Measurements from ENCODE around the gene EP300.

DNA sequence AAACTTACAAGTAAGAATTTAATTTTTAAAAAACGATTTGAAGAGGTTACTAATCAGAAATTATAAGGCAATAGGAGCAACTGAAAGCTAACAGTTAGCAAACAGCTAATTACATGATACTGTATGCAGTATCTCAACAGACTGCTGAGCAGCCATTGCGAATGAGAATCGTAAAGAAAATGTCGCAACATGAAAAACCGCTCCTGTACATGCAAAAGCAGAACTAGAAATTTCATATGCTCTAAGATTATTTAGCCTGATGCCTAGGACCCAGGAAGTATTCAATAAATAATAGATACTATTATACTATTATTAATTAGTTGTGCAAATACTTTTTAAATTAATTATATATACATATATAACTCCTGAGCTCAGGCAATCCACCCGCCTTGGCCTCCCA, 48.7 kb upstream of the EP300 start:
- TF ChIP-seq, protein P1, sequence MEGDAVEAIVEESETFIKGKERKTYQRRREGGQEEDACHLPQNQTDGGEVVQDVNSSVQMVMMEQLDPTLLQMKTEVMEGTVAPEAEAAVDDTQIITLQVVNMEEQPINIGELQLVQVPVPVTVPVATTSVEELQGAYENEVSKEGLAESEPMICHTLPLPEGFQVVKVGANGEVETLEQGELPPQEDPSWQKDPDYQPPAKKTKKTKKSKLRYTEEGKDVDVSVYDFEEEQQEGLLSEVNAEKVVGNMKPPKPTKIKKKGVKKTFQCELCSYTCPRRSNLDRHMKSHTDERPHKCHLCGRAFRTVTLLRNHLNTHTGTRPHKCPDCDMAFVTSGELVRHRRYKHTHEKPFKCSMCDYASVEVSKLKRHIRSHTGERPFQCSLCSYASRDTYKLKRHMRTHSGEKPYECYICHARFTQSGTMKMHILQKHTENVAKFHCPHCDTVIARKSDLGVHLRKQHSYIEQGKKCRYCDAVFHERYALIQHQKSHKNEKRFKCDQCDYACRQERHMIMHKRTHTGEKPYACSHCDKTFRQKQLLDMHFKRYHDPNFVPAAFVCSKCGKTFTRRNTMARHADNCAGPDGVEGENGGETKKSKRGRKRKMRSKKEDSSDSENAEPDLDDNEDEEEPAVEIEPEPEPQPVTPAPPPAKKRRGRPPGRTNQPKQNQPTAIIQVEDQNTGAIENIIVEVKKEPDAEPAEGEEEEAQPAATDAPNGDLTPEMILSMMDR (IDR thresholded peaks at IDR 0.05; ENCODE audit: control extremely low read depth in 1 of 3, insufficient read depth in 1 of 3, low read depth in 1 of 3, low read length in 3 of 3): no peak
- TF ChIP-seq TEAD4 (IDR thresholded peaks at IDR 0.05; ENCODE audit: low read depth, low read length): no peak
- no peak for TF ChIP-seq POLR2A (IDR thresholded peaks at IDR 0.05; ENCODE audit: control extremely low read depth in 1 of 2, low read depth in 2 of 2, low read length in 2 of 2)
- TF ChIP-seq POU5F1 (IDR thresholded peaks at IDR 0.05; ENCODE audit: low read depth, low read length): no peak
